ENCODE results near the gene FHOD3. TPM values are rescaled to one million over a fixed set of nuclear protein-coding genes. Genes with fewer than 3 reads are reported as not detected.

Gene FHOD3
- polyA plus RNA-seq, 2 of the 4 experiments (the other 2 are of a cell fraction): 2.5 to 3.6 TPM

DNA sequence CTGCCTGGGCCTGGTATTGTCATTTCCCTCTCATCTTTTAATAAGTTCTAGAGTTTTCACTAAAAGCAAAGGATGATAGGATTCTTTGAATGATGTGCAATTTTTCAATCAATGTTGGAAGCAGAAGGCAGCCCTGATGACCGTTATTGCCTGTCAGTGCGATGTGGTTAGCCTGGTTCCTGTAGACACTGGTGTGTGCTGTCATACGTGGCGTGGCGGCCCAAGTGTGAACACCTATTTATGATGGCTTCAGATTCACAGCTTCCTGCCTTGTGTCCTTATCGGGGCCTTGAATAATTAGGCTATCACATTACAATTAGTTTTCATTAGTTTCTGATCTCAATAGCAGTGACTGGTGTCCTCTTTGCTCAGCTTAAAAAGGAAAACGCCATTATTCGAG is 312.7 kb downstream of the FHOD3 start:
- ATAC-seq (no peak), FAIRE-seq (no peak), DNase-seq (ENCODE audit: low read depth in 1 of 2, low spot score in 1 of 2) (no peak)
- Histone ChIP-seq H3K4me3 (no peak overlapping the region), H3K4me1 (no peaks in the 10 kb centered on the region), H3K9me3 (no peaks in the 10 kb centered on the region), H3K4me2 (no peak overlapping the region), H3K27ac (no peak overlapping the region)
- 88% methylated on average over 5 of the region's 8 CpGs for WGBS (ENCODE audit: missing lambda C conversion rate)
- ChIA-PET CTCF (no interaction called here), POLR2A (no interaction called here)
- TF ChIP-seq PBX3 (IDR thresholded peaks at IDR 0.05) (no peak), USF2 (IDR thresholded peaks at IDR 0.05) (no peak)

- DNase-seq (ENCODE audit: low read depth in 1 of 2, low spot score in 1 of 2) (no peak), ATAC-seq (no peak), FAIRE-seq (no peak)
- TF ChIP-seq ZC3H11A (IDR thresholded peaks at IDR 0.05) (no peak), RAD21 (conservative IDR thresholded peaks at IDR 0.05 in 1 of 2, IDR thresholded peaks at IDR 0.05 in 1 of 2) (no peak), RNF2 (IDR thresholded peaks at IDR 0.05; ENCODE audit: borderline replicate concordance, low read depth) (no peak), CHD2 (IDR thresholded peaks at IDR 0.05; ENCODE audit: low read length, partially characterized antibody) (no peak), MYC (IDR thresholded peaks at IDR 0.05; ENCODE audit: borderline replicate concordance, low read length) (no peak), NR3C1 (IDR thresholded peaks at IDR 0.05) (no peak)
- Histone ChIP-seq H3K27ac (no peak overlapping the region), H3K4me1 (no peaks in the 10 kb centered on the region), H3K4me2 (no peak overlapping the region), H3K4me3 (no peak overlapping the region), H3K9me3 (no peaks in the 10 kb centered on the region)
- ChIA-PET CTCF (no interaction called here), POLR2A (no interaction called here)
- 53% methylated on average over 2 of the region's 2 CpGs for WGBS (ENCODE audit: missing lambda C conversion rate)
Measured at GRCh38 chr18:36610661-36611060, 313.1 kb downstream of the FHOD3 start.

- TF ChIP-seq CBX8 (IDR thresholded peaks at IDR 0.05): no peak
- no peak for TF ChIP-seq HMGXB4 (CRISPR knock-in tag; IDR thresholded peaks at IDR 0.05; ENCODE audit: borderline replicate concordance)
- no peak for TF ChIP-seq SREBF2 (IDR thresholded peaks at IDR 0.05)
- WGBS (ENCODE audit: missing lambda C conversion rate): 74% methylated on average over 6 of the region's 6 CpGs
- Histone ChIP-seq H3K9me3 (no peaks in the 10 kb centered on the region), H3K27ac (no peak overlapping the region), H3K4me3 (no peak overlapping the region), H3K4me2 (no peak overlapping the region), H3K4me1 (no peaks in the 10 kb centered on the region)
- DNase-seq (ENCODE audit: low read depth in 1 of 2, low spot score in 1 of 2) (no peak), ATAC-seq (no peak), FAIRE-seq (no peak)
- POLR2A ChIA-PET: no interaction called here
- CTCF ChIA-PET: interaction anchor here (1.4 to 1.5 kb wide), 2 partner anchors 14 to 98 kb away, joined by 3 to 5 read pairs; no protein-coding TSS in a partner anchor
Measured at GRCh38 chr18:36613069-36613468, 315.6 kb downstream of the FHOD3 start.

DNA sequence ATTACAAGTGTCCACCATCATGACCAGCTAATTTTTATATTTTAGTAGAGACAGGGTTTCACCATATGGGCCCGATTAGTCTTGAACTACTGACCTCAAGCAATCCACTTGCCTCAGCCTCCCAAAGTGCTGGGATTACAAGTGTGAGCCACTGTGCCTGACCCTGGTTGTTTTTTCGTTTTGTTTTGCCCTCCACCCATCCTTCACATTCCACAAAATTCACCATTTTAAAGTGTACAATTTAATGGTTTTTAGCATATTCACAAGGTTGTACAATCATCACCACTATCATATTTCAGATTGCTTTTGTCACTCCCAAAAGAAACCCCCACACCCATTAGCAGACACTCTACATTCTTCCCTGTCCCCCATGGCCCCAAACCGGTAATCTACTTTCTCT is 316.3 kb downstream of the FHOD3 start:
- ChIA-PET POLR2A (no interaction called here), CTCF (no interaction called here)
- no peaks in the 10 kb centered on the region for H3K4me1 ChIP-seq
- H3K4me2 ChIP-seq: no peak overlapping the region
- WGBS (ENCODE audit: missing lambda C conversion rate): 25% methylated on average over 3 of the region's 3 CpGs
- TF ChIP-seq POLR2A (IDR thresholded peaks at IDR 0.05; ENCODE audit: low read length) (no peak), HOXB13 (CRISPR knock-in tag; IDR thresholded peaks at IDR 0.05; ENCODE audit: low read depth) (no peak), MAFK (IDR thresholded peaks at IDR 0.05; ENCODE audit: partially characterized antibody) (no peak), EHF (CRISPR knock-in tag; IDR thresholded peaks at IDR 0.05) (no peak), HMGXB4 (CRISPR knock-in tag; IDR thresholded peaks at IDR 0.05; ENCODE audit: borderline replicate concordance) (no peak), HOXA7 (CRISPR knock-in tag; IDR thresholded peaks at IDR 0.05) (no peak), HEYL (CRISPR knock-in tag; IDR thresholded peaks at IDR 0.05) (no peak), JUNB (IDR thresholded peaks at IDR 0.05) (no peak), PHF8 (IDR thresholded peaks at IDR 0.05; ENCODE audit: borderline replicate concordance, low read depth) (no peak), HES2 (IDR thresholded peaks at IDR 0.05) (no peak), CEBPB (IDR thresholded peaks at IDR 0.05) (no peak), BHLHE40 (IDR thresholded peaks at IDR 0.05; ENCODE audit: low read depth, low read length) (no peak), ESRRA (IDR thresholded peaks at IDR 0.05; ENCODE audit: borderline replicate concordance, low read length) (no peak), FOSB (CRISPR knock-in tag; IDR thresholded peaks at IDR 0.05) (no peak), FOXS1 (CRISPR knock-in tag; IDR thresholded peaks at IDR 0.05) (no peak), EHMT2 (IDR thresholded peaks at IDR 0.05; ENCODE audit: low read depth) (no peak)
- H3K27ac ChIP-seq: no peak overlapping the region
- H3K9me3 ChIP-seq: no peaks in the 10 kb centered on the region
- H3K4me3 ChIP-seq: no peak overlapping the region
- FAIRE-seq (no peak), DNase-seq (ENCODE audit: low read depth in 1 of 2, low spot score in 1 of 2) (no peak), ATAC-seq (no peak)
